Measurements from ENCODE around the gene ZBTB46. TPM values are rescaled to one million over a fixed set of nuclear protein-coding genes. Genes with fewer than 3 reads are reported as not detected.

The ZBTB46 gene
- total RNA-seq, 1 experiment from 2014 or later: 18.9 TPM

DNA sequence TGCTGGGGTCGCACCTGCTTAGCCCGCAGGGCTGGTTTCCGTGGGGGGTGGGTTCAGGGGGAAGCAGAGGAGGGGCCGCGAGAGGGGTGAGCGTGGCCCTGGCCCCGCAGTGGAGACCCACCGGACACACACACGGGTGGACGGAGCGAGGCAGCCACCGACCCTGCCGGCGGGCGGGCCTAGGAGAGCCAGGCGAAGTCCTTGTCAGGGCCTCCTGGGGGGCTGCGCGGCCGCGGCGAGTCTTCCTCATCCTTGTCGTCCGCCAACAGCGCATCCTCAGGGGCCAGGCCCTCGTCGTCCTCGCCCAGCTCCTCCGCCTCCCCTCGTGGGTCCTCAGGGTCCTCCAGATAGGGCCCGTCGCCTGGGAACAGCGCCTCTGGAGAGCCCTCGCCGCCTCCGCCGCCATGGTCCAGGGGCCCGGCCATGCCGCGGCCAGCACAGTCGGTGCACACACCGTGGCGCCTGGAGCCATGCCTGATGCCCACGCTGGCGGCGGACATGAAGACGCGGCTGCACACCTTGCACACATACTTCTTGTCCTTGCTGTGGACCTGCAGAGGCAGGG is 84.2 kb downstream of the ZBTB46 start:
- Mint-ChIP-seq H3K27ac (no peak overlapping the region), H3K27me3 (ENCODE audit: low read depth) (no peaks in the 10 kb centered on the region), H3K4me3 (no peak overlapping the region), H3K36me3 (0 out of 2 replicates have a peak, but pooled peaks cover 3% of the 10 kb centered on the region), H3K9me3 (no peaks in the 10 kb centered on the region), H3K4me1 (peaks cover 4% of the 10 kb centered on the region)
- DNase-seq (ENCODE audit: low spot score) (no peak), ATAC-seq (no peak)
- no peak for TF ChIP-seq ZNF138 (CRISPR knock-in tag; conservative IDR thresholded peaks at IDR 0.05)
- no peak for TF ChIP-seq NR3C1 (CRISPR knock-in tag; conservative IDR thresholded peaks at IDR 0.05; ENCODE audit: low read depth)
- no peak for TF ChIP-seq CREB1 (CRISPR knock-in tag; IDR thresholded peaks at IDR 0.05)
- TF ChIP-seq, protein P1, sequence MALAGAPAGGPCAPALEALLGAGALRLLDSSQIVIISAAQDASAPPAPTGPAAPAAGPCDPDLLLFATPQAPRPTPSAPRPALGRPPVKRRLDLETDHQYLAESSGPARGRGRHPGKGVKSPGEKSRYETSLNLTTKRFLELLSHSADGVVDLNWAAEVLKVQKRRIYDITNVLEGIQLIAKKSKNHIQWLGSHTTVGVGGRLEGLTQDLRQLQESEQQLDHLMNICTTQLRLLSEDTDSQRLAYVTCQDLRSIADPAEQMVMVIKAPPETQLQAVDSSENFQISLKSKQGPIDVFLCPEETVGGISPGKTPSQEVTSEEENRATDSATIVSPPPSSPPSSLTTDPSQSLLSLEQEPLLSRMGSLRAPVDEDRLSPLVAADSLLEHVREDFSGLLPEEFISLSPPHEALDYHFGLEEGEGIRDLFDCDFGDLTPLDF (CRISPR knock-in tag; IDR thresholded peaks at IDR 0.05): no peak
- no peak for TF ChIP-seq NFYB (CRISPR knock-in tag; conservative IDR thresholded peaks at IDR 0.05; ENCODE audit: low read depth)
- TF ChIP-seq GRHL2 (CRISPR knock-in tag; IDR thresholded peaks at IDR 0.05; ENCODE audit: insufficient replicate concordance, severe bottlenecking): no peak
- TF ChIP-seq, protein P2, sequence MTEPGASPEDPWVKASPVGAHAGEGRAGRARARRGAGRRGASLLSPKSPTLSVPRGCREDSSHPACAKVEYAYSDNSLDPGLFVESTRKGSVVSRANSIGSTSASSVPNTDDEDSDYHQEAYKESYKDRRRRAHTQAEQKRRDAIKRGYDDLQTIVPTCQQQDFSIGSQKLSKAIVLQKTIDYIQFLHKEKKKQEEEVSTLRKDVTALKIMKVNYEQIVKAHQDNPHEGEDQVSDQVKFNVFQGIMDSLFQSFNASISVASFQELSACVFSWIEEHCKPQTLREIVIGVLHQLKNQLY (CRISPR knock-in tag; IDR thresholded peaks at IDR 0.05): no peak
- TF ChIP-seq RELA (CRISPR knock-in tag; IDR thresholded peaks at IDR 0.05; ENCODE audit: borderline replicate concordance): no peak
- TF ChIP-seq FOXJ3 (CRISPR knock-in tag; IDR thresholded peaks at IDR 0.05; ENCODE audit: borderline replicate concordance): no peak
- TF ChIP-seq NFE2L1 (CRISPR knock-in tag; IDR thresholded peaks at IDR 0.05): no peak
- TF ChIP-seq ESRRA (CRISPR knock-in tag; IDR thresholded peaks at IDR 0.05; ENCODE audit: borderline replicate concordance): no peak
- TF ChIP-seq ZNF423 (CRISPR knock-in tag; IDR thresholded peaks at IDR 0.05): no peak
- TF ChIP-seq, protein P3, sequence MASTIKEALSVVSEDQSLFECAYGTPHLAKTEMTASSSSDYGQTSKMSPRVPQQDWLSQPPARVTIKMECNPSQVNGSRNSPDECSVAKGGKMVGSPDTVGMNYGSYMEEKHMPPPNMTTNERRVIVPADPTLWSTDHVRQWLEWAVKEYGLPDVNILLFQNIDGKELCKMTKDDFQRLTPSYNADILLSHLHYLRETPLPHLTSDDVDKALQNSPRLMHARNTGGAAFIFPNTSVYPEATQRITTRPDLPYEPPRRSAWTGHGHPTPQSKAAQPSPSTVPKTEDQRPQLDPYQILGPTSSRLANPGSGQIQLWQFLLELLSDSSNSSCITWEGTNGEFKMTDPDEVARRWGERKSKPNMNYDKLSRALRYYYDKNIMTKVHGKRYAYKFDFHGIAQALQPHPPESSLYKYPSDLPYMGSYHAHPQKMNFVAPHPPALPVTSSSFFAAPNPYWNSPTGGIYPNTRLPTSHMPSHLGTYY (CRISPR knock-in tag; IDR thresholded peaks at IDR 0.05): no peak
- TF ChIP-seq NR2C2 (CRISPR knock-in tag; IDR thresholded peaks at IDR 0.05): no peak
- CTCF ChIA-PET: interaction anchor here (0.9 kb wide), 1 partner anchor 28 kb away, joined by 3 read pairs; no protein-coding TSS in a partner anchor
- POLR2A ChIA-PET: no interaction called here

DNA sequence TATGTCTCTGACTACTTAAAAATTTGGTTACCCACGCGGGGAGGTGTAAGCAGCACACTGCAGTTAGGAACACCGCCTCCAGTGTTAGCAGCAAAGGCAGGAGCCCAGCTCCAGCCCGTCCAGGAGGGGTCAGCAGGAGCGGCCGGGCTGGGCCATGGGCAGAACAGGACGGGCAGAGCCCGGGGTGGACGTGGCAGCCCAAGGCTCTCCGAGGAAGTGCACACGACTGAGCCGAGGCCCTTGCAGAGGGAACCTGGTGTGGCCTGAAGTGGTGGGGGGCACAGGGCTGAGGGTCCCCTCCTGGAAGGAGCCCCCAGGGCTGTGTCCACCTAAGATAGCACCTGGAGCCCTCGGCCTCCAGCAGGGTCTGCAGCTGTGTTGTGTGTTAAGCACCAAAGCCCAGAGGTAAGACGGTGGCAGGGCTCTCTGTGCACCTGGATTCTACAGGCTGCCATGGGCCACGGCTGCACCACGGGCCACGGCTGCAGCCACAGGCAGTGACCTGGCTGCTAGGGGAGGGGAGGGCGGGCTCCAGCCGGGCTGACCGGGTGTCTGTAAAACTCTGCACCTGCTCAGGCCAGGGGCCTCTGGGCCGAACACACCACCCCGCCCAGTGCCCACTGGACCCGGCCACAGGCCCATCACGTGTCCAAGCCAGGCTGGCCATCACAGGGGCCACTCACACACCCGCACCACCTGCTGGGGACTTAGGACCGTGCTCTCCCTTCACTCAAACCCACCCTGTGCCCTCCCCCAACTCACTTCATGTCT is 84.9 kb downstream of the ZBTB46 start:
- ChIA-PET CTCF (no interaction called here), POLR2A (no interaction called here)
- Mint-ChIP-seq H3K4me3 (no peak overlapping the region), H3K27ac (peak overlapping the region; percentile 89), H3K27me3 (ENCODE audit: low read depth) (no peaks in the 10 kb centered on the region), H3K9me3 (no peaks in the 10 kb centered on the region), H3K36me3 (0 out of 2 replicates have a peak, but pooled peaks cover 3% of the 10 kb centered on the region), H3K4me1 (peaks cover 1% of the 10 kb centered on the region)
- ATAC-seq: no peak
- DNase-seq (ENCODE audit: low spot score): no peak
- TF ChIP-seq ESRRA (CRISPR knock-in tag; IDR thresholded peaks at IDR 0.05; ENCODE audit: borderline replicate concordance) (no peak), ETV6 (CRISPR knock-in tag; IDR thresholded peaks at IDR 0.05) (no peak), ZNF263 (CRISPR knock-in tag; IDR thresholded peaks at IDR 0.05; ENCODE audit: low read depth) (no peak), TP53 (CRISPR knock-in tag; IDR thresholded peaks at IDR 0.05) (no peak), SOX15 (CRISPR knock-in tag; IDR thresholded peaks at IDR 0.05) (no peak), NFATC4 (CRISPR knock-in tag; IDR thresholded peaks at IDR 0.05) (no peak), TCF7 (CRISPR knock-in tag; IDR thresholded peaks at IDR 0.05; ENCODE audit: low read depth) (no peak), MXD4 (CRISPR knock-in tag; IDR thresholded peaks at IDR 0.05; ENCODE audit: borderline replicate concordance) (no peak)
- TF ChIP-seq, protein P4, sequence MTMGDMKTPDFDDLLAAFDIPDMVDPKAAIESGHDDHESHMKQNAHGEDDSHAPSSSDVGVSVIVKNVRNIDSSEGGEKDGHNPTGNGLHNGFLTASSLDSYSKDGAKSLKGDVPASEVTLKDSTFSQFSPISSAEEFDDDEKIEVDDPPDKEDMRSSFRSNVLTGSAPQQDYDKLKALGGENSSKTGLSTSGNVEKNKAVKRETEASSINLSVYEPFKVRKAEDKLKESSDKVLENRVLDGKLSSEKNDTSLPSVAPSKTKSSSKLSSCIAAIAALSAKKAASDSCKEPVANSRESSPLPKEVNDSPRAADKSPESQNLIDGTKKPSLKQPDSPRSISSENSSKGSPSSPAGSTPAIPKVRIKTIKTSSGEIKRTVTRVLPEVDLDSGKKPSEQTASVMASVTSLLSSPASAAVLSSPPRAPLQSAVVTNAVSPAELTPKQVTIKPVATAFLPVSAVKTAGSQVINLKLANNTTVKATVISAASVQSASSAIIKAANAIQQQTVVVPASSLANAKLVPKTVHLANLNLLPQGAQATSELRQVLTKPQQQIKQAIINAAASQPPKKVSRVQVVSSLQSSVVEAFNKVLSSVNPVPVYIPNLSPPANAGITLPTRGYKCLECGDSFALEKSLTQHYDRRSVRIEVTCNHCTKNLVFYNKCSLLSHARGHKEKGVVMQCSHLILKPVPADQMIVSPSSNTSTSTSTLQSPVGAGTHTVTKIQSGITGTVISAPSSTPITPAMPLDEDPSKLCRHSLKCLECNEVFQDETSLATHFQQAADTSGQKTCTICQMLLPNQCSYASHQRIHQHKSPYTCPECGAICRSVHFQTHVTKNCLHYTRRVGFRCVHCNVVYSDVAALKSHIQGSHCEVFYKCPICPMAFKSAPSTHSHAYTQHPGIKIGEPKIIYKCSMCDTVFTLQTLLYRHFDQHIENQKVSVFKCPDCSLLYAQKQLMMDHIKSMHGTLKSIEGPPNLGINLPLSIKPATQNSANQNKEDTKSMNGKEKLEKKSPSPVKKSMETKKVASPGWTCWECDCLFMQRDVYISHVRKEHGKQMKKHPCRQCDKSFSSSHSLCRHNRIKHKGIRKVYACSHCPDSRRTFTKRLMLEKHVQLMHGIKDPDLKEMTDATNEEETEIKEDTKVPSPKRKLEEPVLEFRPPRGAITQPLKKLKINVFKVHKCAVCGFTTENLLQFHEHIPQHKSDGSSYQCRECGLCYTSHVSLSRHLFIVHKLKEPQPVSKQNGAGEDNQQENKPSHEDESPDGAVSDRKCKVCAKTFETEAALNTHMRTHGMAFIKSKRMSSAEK (CRISPR knock-in tag; IDR thresholded peaks at IDR 0.05; ENCODE audit: borderline replicate concordance): no peak
- TF ChIP-seq, protein P5, sequence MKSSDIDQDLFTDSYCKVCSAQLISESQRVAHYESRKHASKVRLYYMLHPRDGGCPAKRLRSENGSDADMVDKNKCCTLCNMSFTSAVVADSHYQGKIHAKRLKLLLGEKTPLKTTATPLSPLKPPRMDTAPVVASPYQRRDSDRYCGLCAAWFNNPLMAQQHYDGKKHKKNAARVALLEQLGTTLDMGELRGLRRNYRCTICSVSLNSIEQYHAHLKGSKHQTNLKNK (CRISPR knock-in tag; IDR thresholded peaks at IDR 0.05): no peak
- TF ChIP-seq, protein P6, sequence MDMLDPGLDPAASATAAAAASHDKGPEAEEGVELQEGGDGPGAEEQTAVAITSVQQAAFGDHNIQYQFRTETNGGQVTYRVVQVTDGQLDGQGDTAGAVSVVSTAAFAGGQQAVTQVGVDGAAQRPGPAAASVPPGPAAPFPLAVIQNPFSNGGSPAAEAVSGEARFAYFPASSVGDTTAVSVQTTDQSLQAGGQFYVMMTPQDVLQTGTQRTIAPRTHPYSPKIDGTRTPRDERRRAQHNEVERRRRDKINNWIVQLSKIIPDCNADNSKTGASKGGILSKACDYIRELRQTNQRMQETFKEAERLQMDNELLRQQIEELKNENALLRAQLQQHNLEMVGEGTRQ (CRISPR knock-in tag; IDR thresholded peaks at IDR 0.05): no peak
- TF ChIP-seq, protein P7, sequence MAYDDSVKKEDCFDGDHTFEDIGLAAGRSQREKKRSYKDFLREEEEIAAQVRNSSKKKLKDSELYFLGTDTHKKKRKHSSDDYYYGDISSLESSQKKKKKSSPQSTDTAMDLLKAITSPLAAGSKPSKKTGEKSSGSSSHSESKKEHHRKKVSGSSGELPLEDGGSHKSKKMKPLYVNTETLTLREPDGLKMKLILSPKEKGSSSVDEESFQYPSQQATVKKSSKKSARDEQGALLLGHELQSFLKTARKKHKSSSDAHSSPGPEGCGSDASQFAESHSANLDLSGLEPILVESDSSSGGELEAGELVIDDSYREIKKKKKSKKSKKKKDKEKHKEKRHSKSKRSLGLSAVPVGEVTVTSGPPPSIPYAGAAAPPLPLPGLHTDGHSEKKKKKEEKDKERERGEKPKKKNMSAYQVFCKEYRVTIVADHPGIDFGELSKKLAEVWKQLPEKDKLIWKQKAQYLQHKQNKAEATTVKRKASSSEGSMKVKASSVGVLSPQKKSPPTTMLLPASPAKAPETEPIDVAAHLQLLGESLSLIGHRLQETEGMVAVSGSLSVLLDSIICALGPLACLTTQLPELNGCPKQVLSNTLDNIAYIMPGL (CRISPR knock-in tag; IDR thresholded peaks at IDR 0.05): no peak
